Thoracic aorta (tissue), 2 donors: Measurements from ENCODE around the gene YIPF1. TPM values are rescaled to one million over a fixed set of nuclear protein-coding genes. Genes with fewer than 3 reads are reported as not detected.

ENCODE experiments used
- ATAC-seq: fragments of 150-250 bp; one replicate; pipeline ENCODE4 v1.8.0; 2017; ENCODE audit warnings: low read depth; ENCODE audit not compliant: insufficient number of reproducible peaks, low FRiP score
- DNase-seq: peaks from one replicate; pipeline ENCODE4 v3.0.0-alpha.2; 2020; ENCODE audit warnings: low spot score
- H3K27ac ChIP-seq, 2 donors: fragments of 200-600 bp; sonication (generic); 1 replicate in 1 of 2; 2 replicates in 1 of 2; pipeline ENCODE4 v1.5.1; 2016; ENCODE audit warnings: mild to moderate bottlenecking in 2 of 2, moderate library complexity in 2 of 2
- H3K27me3 ChIP-seq: fragments of 200-600 bp; sonication (generic); replicated peaks from 2 replicates; pipeline ENCODE4 v1.6.0; 2016; ENCODE audit warnings: mild to moderate bottlenecking; ENCODE audit not compliant: insufficient read depth
- H3K36me3 ChIP-seq: fragments of 200-600 bp; sonication (generic); one replicate; pipeline ENCODE4 v1.5.1; 2016
- H3K4me1 ChIP-seq, 2 donors: fragments of 200-600 bp; sonication (generic); 1 replicate in 1 of 2; 2 replicates in 1 of 2; pipeline versions ENCODE4 v1.5.1 to v1.6.0; 2016; ENCODE audit warnings: low read depth in 2 of 2, mild to moderate bottlenecking in 1 of 2; ENCODE audit not compliant: control insufficient read depth in 1 of 2
- H3K4me3 ChIP-seq: fragments of 200-600 bp; sonication (generic); 2 replicates; pipeline ENCODE4 v1.5.1; 2016; ENCODE audit warnings: mild to moderate bottlenecking
- H3K9me3 ChIP-seq: fragments of 200-600 bp; sonication (generic); 2 replicates; pipeline ENCODE4 v1.5.1; 2016
- total RNA-seq, 2 donors: library from RNA; depleted of rRNA; stranded (reverse); fragments of >200 nt; gene quantifications; one replicate each; pipeline versions ENCODE4 v1.1.0 to v1.2.3, GENCODE V29; 2016
- TF ChIP-seq, protein P1 (sequence below): fragments of 200-600 bp; sonication (generic); IDR thresholded peaks from one replicate; pipeline ENCODE4 v1.5.1; 2019; ENCODE audit warnings: antibody characterized with exemption

The YIPF1 gene
- total RNA-seq, 2 donors from 2014 or later = 18.8 to 20.7 TPM

GRCh38 chr1:53894644-53895043 lies 5.0 kb upstream of the YIPF1 start:
- H3K27me3 ChIP-seq = no peaks in the 10 kb centered on the region
- H3K4me3 ChIP-seq = no peak overlapping the region
- TF ChIP-seq, protein P1, sequence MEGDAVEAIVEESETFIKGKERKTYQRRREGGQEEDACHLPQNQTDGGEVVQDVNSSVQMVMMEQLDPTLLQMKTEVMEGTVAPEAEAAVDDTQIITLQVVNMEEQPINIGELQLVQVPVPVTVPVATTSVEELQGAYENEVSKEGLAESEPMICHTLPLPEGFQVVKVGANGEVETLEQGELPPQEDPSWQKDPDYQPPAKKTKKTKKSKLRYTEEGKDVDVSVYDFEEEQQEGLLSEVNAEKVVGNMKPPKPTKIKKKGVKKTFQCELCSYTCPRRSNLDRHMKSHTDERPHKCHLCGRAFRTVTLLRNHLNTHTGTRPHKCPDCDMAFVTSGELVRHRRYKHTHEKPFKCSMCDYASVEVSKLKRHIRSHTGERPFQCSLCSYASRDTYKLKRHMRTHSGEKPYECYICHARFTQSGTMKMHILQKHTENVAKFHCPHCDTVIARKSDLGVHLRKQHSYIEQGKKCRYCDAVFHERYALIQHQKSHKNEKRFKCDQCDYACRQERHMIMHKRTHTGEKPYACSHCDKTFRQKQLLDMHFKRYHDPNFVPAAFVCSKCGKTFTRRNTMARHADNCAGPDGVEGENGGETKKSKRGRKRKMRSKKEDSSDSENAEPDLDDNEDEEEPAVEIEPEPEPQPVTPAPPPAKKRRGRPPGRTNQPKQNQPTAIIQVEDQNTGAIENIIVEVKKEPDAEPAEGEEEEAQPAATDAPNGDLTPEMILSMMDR = no peak
- DNase-seq (no peak), ATAC-seq (no peak)
- no peaks in the 10 kb centered on the region for H3K9me3 ChIP-seq
- H3K4me1 ChIP-seq = peaks cover 24 to 53% of the 10 kb centered on the region in 2 donors
- no peak overlapping the region for H3K27ac ChIP-seq
- H3K36me3 ChIP-seq = no peaks in the 10 kb centered on the region

- TF ChIP-seq, protein P1 = no peak
- Histone ChIP-seq H3K9me3 (no peaks in the 10 kb centered on the region), H3K4me1 (peaks cover 19 to 49% of the 10 kb centered on the region in 2 donors), H3K27ac (peak within 1 kb of the TSS in 1 of 2 donors; percentile 19), H3K36me3 (no peaks in the 10 kb centered on the region), H3K27me3 (no peaks in the 10 kb centered on the region), H3K4me3 (no peak within 1 kb of the TSS)
- ATAC-seq = no peak
- no peak for DNase-seq
These were observed 4.5 kb upstream of the YIPF1 start, which contains the start of gene DIO1 for GRCh38 chr1:53893999-53894636. Gene DIO1, plus strand, starts transcription at chr1:53894187. Its CDS starts 24 bp downstream, at chr1:53894211.

GRCh38 chr1:53892911-53893310 lies 3.3 kb upstream of the YIPF1 start:
- ATAC-seq (no peak), DNase-seq (no peak)
- TF ChIP-seq, protein P1 = no peak
- Histone ChIP-seq H3K27me3 (no peaks in the 10 kb centered on the region), H3K27ac (peak overlapping the region in 1 of 2 donors; percentile 19), H3K4me3 (no peak overlapping the region), H3K36me3 (no peaks in the 10 kb centered on the region), H3K4me1 (peaks cover 19 to 49% of the 10 kb centered on the region in 2 donors), H3K9me3 (no peaks in the 10 kb centered on the region)

GRCh38 chr1:53891678-53892077 lies 2.1 kb upstream of the YIPF1 start:
- Histone ChIP-seq H3K27me3 (no peaks in the 10 kb centered on the region), H3K9me3 (no peaks in the 10 kb centered on the region), H3K4me1 (peaks cover 12 to 40% of the 10 kb centered on the region in 2 donors), H3K4me3 (no peak overlapping the region), H3K27ac (no peak overlapping the region), H3K36me3 (peaks cover 2% of the 10 kb centered on the region)
- ATAC-seq (no peak), DNase-seq (no peak)
- TF ChIP-seq, protein P1 = no peak

DNA sequence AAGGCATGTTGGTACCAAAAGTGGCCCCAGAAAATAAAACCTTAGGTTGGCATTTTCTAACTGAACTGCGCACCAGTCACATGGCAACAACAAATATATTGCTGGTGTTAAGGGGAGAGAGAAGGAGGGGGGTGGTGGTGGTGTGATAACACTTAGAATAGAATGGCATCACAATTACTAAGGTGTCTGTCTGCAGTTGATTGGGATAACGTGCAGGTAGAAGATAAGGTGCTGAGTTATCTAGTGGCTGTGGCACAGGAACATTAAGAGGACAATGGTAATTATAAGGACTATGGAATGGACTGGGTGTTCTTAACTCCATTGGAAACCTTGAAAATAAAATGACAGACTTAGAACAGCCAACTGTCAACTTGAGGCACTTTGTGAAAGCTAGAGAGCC lies 1.4 kb upstream of the YIPF1 start:
- ATAC-seq (no peak), DNase-seq (no peak)
- H3K4me3 ChIP-seq = no peak overlapping the region
- no peaks in the 10 kb centered on the region for H3K9me3 ChIP-seq
- TF ChIP-seq, protein P1 = no peak
- peaks cover 7 to 34% of the 10 kb centered on the region in 2 donors for H3K4me1 ChIP-seq
- H3K27me3 ChIP-seq = no peaks in the 10 kb centered on the region
- no peak overlapping the region for H3K27ac ChIP-seq
- H3K36me3 ChIP-seq = peaks cover 4% of the 10 kb centered on the region
